ENCODE data around the gene ACKR2.

DNA sequence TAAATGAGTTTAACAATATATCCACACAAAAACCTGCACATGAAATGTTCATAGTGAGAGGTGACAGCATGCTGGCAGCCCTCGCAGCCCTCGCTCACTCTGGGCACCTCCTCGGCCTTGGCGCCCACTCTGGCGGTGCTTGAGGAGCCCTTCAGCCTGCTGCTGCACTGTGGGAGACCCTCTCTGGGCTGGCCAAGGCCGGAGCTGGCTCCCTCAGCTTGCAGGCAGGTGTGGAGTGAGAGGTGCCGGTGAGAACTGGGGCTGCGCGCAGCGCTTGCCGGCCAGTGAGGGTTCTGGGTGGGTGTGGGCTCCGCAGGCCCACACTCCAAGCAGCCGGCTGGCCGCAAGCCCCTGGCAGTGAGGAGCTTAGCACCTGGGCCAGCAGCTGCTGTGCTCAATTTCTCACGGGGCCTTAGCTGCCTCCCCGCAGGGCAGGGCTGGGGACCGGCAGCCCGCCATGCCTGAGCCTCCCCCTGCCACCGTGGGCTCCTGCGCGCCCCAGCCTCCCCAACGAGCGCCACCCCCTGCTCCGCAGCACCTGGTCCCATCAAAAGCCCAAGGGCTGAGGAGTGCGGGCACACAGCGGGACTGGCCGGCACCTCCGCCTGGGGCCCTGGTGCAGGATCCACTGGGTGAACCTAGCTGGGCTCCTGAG is 39.6 kb upstream of the ACKR2 start:
- TF ChIP-seq, protein P1, sequence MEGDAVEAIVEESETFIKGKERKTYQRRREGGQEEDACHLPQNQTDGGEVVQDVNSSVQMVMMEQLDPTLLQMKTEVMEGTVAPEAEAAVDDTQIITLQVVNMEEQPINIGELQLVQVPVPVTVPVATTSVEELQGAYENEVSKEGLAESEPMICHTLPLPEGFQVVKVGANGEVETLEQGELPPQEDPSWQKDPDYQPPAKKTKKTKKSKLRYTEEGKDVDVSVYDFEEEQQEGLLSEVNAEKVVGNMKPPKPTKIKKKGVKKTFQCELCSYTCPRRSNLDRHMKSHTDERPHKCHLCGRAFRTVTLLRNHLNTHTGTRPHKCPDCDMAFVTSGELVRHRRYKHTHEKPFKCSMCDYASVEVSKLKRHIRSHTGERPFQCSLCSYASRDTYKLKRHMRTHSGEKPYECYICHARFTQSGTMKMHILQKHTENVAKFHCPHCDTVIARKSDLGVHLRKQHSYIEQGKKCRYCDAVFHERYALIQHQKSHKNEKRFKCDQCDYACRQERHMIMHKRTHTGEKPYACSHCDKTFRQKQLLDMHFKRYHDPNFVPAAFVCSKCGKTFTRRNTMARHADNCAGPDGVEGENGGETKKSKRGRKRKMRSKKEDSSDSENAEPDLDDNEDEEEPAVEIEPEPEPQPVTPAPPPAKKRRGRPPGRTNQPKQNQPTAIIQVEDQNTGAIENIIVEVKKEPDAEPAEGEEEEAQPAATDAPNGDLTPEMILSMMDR (IDR thresholded peaks at IDR 0.05), result no peak
- TF ChIP-seq EP300 (IDR thresholded peaks at IDR 0.05; ENCODE audit: low read depth) (no peak), POLR2A (IDR thresholded peaks at IDR 0.05) (no peak)

Data from transverse colon (tissue), 3 donors.